HG03442 (cell line): ENCODE measurements around the gene FAM78A.
"Not testable (repeated sequence)": the region's sequence is repeated elsewhere in the genome, so short reads cannot be mapped to it uniquely, and the experiment has no call there.

Experiments used
- ATAC-seq: cut with Tn5 transposase; IDR thresholded peaks from one replicate; pipeline ENCODE4 v1.9.1; 2021; ENCODE audit warnings: mild to moderate bottlenecking, moderate library complexity; ENCODE audit not compliant: unreplicated experiment

FAM78A gene

DNA sequence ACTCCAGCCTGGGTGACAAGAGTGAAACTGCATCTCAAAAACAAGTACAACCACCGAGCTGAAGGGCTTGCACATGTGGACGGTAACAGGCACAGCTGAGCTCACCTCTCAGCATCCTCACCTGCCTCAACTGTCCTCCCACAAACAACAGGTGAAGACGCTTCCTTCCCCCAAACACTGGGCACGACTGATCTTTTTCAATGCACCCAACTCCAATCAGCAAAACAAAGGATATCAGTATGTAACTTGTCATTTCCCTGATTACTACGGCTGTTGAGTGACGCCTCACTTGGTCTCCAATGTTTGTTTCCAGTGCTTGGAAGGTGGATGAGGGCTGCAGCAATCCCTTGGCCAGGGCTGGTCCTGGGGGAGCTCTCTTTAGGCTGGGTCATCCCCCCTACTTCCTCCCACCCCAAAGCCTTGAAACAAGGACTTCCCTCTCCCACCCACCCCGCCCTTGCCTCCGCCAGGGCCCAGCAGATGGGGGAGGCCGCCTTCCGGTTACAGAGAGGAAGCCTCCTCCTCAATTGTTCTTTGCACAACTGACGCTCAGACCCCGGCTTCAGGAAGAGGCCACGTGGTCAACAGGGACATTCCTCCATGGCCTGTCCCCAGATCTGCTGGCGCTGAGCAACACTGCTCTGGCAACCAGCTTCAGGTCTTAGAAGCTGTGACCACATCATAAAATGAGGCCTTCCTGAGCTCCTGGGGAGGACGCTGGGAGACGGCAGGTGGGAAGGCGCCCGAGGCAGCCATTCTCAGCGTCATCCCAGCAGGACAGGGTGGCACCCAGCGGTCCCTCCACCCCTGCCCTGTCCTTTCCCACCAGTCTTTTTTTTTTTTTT, 5.9 kb downstream of the FAM78A start:
- no peak for ATAC-seq

DNA sequence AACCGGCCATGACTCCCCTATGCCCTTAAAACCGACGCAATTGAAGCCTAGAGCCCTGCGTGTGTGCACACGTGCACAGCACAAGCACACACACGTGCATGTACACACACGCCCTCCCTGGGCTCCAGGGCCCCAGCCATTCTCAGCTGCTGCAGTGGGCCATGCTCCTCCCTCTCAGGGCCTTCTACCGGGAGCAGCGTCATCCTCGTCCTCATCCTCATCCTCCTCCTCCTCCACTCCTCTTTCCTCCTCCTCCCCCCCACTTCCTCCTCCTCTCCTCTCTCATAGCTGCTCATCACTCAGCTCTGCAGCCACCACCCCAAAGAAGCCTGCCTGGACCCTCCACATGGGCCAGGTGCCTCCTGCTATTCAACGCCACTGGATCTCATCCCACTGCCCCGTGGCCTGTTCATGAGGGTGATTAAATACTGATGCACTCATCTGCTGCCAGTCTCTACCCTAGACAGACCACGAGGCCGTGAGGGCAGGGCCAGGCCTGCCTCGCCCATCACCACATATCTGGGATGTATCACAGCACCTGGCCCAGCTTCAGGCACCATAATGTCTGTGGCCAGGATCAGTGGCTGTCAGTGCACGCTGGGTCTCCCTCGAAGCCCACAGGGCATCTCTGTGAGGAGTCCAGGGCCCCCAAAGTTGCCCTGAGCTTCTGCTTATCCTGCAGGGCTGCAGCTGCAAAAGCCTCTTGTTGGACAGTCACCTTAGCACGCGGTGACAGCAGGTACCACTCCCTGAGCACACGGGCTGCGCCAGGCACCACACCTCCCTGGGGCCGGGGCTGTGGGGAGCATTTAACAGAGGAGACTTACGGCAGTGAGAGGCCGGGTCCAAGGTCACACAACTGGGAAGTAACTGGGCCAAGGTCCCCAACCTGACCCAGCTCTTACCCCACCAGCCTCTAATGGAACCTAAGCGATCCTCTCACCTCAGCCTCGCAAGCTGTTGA, 9.8 kb downstream of the FAM78A start:
- ATAC-seq: no peak

DNA sequence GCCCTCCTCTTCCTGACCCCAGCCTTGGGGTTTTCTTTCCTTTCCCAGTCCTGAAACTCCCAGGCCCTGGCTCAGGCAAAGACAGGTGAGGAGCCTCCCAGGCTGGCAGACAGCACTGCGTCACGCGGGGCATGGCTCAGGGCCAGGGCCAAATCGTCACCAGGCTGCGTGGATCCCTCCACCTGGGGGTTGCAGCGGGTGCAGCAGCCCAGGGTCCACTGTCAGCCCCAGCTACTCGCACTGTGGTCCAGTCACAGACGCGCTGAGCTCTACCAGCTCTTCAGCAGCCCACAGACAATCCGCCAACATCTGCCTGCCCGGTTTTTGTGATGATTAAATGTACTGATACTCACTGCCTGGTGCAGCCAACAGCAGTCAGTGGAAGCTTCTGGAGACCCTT, 12.1 kb downstream of the FAM78A start:
- no peak for ATAC-seq

DNA sequence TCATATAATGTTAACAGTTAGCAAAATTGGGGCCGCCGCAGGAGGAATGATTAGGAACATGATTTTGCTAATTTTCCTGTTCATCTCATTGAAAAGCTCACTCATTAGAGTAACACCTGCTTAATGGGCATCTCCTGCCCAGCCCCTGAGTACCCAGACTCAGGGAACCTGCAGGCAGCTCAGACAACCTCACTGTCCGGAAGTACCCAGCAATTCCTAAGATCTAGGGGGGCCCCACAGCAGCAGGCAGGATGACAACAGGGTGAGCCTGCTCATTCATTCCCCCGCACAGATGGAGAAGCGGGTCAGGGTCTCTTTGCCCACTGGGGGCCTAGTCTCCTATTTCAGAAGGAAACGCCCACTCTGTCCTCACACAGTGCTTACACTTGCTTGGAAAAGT, 12.6 kb downstream of the FAM78A start:
- ATAC-seq: no peak

DNA sequence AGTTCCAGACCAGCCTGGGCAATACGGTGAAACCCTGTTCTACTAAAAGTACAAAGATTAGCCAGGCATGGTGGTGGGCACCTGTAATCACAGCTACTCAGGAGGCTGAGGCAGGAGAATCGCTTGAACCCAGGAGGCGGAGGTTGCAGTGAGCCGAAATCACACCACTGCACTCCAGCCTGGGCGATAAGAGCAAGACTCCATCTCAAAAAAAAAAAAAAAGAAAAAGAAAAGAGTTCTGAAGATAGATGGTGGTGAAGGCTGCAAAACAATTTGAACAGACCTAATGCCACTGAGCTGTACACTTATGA, 13.3 kb downstream of the FAM78A start:
- not testable (repeated sequence) for ATAC-seq

DNA sequence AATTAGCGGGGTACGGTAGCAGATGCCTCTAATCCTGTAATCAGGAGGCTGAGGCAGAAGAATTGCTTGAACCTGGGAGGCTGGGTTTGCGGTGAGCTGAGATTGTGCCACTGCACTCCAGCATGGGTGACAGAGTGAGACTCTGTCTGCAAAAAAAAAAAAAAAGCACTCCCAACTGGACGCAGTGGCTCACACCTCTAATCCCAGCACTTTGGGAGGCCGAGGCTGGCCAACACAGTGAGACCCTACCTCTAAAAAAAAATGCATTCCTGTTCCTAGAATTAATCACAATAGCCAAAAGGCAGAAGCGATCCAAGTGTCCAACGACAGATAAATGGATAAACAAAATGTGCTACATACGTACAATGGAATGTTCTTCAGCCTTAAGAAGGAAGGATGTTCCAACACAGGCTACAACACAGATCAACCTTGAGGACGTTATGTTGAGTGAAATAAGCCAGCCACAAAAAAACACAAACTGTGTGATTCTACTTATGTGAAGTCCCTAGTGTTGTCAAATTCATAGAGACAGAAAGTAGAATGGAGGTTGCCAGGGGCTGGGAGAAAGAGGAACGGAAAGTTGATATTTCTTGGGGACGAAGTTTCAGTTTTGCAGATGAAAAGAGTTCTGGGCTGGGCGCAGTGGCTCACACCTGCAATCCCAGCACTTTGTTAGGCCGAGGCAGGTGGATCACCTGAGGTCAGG, 13.8 kb downstream of the FAM78A start:
- ATAC-seq: no peak

DNA sequence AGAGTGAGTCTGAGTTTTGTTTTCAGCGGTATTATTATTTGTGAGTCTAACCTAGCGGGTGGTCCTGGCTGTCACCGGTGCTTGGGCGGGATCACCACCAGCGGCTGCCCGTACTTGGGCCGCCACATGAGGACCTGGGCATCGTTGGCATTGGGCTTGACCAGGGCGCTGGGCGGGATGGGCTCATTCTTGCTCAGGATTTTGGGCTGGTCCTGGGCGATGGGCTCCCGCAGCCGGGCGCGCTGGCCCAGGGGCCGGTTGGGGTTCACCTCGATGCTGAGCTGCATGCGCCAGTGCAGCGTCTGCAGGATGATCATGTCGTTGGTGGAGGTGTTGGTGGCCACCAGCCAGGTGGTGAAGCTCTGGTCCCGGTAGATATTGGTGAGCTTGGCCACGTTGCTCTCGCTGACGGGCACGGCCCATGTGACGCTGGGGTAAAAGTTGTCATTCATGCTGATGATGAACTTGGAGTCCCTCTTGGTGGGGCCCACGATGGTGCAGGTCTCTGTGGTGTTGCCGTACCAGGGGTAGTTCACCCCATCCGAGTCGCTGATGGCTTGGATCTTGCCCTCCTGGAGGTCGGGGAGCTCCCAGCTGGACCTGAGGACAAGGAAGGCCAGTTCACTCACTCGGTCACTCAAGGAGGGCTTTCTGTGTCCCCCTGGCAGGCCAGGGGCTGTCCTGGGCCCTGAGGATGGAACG, 15.4 kb downstream of the FAM78A start:
- no peak for ATAC-seq

DNA sequence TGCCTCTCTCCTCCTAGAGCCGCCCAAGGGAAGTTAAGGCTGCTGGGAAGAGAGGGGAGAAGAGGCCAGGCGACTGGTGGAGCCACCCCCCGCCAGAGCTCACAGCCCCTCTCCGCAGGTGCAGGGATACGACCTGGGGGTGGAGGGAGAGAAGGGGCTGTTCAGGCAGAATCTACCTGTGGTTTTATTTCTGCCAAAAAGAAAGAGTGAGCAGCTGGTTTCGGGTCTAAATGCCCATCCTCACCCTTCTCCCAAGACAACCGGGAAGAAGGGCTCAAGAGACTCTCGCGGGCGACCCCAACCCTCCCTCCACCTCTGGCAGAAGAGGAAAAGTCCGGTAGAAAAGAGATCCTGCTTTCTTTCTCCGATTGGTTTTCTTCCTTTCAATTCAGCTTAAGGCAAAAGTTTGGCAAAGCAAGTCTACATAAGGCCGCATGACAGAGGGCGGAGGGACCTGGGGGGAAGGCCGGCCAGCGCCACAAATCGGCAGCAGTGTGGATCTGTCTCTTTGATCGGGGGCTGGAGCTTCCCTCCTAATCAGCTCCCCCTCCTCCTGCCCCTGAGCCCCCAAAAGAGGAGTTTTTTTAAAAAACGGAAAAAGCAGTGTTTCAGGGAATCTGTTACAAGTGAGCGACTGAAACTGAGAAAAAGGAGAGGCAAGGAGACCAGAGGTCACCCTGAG, 16.3 kb downstream of the FAM78A start:
- ATAC-seq: no peak

DNA sequence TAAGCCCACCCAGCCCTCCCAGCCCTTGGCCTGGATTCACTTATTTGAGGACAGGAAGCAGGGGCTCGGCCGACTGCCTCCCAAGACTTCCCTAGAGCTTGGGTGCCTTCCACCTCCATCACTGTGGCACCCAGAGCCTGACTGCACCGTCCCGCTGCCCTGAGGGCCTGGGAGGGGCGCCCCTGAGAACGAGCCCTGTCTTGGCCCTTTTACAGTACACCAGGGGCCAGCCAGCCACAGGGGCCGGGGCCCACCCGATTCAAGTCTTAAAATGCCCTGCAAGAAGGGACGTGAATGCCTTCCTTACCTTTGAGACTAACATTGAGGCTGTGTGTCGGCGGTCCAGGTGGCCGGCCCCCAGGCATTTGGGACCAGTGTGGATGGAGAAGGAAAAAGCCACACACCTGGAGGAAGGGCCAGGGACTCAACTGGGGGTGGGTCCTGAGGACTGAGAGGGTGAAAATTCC, 16.8 kb downstream of the FAM78A start:
- no peak for ATAC-seq

DNA sequence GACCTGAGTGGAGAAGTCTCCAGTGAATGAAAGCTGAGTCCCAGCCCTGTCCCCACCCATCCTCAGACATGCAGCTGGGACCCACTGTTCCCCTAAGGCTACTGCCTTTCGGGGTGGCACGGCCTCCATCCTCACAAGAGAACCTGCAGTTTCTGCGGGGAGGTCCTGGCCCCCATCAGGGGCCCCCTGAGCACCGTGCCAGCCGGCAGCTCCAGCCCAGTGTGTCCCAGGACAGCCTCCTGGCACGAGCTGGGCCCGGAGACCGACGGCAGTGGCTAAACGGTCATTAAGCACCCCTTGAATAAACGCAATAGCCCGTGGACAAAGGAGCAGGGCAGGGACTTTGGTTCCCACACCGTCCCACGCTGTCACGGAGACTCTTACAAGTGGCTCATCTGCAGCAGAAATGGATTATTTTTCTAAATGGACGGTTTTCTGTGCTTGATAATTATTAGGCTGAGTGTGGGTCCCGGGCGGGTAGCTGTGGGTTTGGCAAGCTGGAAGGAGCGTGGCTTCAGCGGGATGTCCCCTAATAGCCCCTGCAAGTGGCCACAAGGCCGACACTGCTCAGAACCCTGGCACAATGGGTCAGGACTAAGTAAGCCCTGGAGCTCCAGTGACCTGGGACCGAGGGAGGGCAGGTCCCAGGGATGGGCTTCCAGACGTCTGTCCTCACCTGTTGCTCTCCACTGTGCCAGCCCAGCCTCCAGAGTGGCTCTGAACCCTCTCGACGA, 17.4 kb downstream of the FAM78A start:
- ATAC-seq: no peak

DNA sequence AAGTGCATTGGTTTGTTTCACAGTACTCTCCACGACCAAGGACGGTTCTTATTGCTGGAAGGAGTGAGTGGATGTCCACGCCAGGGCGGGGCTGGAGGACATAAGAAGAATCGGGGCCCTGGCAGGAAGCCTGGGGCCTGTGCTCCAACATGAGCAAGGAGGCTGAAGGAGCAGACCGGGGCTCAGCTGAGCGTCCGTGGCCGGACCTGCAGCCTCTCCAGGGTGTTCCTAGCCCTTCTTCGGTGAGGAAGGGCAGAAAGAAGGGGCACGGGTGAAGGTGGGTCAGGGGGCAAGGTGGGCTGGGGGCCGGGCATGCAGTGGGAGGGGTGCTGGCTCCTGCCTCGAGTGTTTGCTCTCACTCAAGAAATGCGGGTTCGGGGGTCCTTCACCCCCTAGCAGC, 18.1 kb downstream of the FAM78A start:
- no peak for ATAC-seq

DNA sequence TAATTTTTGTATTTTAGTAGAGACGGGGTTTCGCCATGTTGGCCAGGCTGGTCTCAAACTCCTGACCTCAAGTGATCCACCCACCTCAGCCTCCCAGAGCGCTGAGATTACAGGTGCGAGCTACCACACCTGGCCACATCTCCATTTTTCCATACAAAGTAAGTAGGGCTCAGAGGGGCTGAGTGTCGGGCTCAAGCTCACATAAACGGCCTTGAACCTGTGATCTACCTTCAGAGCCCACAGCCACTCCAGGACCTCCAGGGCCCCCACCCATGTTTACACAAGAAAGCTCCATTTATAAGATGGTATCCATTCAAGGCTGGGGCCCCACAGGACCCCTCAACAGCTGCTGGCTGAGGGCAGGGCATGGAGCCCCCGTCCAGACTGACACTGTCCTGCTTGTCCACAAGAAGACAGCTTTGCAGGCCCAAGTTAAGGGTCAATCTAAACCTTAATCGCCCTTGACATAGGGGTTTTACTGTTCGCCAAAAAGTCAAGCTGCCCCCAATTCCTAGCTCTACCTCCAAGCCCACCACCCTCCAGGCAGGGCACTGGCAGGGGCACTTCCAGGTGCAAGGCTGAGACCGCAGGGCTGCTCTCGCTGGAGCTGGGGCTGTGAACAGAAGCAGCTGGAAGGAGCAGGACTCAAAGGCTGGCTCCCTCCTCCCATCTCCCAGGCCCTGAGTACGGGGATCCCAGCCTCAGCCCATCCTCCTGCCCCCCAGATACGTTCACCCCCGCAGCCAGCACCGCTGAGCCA, 18.9 kb downstream of the FAM78A start:
- no peak for ATAC-seq

DNA sequence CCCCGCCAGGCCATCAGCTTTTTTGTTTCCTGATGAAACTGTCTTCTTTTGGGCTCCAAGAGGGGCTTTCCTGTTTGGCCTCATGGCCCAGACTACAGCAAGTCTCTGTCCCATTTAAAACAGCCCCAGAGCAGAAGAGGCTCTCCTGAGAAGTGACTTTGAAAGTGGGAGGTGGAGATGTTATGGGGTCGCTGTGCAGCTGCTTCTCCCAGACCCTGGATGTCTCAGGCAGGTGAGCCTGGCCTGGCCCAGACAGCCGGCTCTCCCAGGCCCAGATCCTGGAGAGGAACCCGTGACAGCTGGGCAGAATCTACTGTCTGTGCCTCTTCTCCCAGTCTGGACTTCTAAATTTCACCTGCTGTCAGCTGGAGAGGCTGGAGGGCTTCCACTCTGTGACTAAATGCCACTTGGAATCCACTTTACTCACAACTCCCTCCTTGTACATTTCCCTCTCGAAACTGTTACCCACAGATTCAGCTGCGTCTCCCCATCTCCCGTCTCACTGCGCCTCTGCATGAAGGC, 20.6 kb downstream of the FAM78A start:
- ATAC-seq: no peak

DNA sequence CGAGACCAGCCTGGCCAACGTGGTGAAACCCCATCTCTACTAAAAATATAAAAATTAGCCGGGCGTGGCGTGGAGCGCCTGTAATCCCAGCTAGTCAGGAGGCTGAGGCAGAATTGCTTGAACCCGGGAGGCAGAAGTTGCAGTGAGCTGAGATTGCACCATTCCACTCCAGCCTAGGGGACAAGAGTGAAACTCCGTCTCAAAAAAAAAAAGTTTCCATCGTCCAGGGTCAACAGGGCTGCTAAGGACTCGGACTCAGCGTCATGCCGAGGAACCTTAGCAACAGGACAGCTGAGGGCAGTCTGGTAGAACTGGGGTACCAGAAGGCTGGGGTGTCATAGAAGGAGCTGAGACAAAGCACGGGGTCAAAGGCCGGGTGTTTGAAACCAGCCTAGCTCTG, 21.7 kb downstream of the FAM78A start:
- no peak for ATAC-seq

DNA sequence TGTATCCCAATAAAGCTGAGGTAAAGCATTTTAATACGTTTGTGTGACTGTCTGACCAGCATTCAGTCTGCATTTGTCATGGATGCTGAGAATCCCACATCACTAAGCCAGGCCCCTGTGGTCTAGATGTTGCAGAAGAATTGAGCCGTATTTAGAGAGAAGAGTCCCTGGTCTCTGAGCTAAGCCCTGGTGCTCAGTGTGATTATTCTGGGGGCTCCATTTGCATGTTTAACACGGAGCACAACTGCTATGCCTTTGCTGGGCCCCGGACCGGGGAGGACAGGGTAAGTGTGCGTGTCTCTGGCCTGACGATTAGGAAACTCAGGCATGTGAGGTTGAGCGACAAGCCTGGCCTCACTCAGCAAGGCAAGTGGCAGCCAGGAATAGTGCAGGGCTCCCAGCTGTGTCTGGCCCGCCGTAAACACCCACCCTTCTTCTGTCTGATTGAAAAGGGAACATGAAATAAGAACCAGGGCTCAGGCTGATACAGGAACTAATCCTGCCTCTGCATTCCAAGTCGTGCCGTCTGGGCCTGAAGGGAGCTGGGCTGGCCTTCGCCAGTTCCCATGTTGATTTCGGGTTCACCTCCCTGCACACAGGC, 22.3 kb downstream of the FAM78A start:
- ATAC-seq: no peak

DNA sequence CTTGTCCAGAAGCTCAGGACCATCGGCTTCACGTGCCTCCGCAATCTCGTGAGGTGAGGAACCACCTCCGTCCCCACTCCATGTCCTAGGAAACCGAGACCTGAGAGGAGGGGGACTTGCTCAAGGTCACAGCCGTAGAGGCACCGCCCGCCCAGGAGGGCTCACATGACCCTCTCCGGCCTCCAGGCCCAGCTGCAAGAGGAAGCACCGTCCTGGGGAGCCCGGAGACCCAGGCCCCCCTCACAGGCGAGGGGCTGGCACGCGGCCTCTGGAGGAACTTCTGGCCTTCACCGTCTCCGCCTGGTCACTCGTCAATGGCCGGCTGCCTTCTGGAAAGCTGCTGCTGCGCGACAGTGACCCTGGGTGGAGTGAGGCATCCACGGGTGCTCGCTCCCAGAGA, 24.2 kb downstream of the FAM78A start:
- ATAC-seq: no peak

DNA sequence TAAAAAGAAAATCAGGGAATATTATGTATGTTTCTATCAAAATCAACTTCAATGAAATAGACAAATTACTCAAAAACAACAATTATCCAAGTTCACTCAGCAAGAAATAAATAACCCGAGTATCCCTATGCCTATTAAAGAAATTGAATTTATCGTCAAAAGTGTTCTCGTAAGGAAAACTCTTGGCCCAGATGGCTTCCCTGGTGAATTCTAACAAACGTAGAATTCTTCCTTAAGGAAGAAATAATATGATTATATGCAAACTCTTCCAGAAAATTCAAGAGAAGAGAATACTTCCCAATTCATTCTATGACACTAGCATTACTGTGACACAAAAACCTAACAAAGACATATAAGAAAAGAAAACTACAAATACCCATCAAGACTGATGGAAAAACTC, 29.7 kb downstream of the FAM78A start:
- no peak for ATAC-seq

DNA sequence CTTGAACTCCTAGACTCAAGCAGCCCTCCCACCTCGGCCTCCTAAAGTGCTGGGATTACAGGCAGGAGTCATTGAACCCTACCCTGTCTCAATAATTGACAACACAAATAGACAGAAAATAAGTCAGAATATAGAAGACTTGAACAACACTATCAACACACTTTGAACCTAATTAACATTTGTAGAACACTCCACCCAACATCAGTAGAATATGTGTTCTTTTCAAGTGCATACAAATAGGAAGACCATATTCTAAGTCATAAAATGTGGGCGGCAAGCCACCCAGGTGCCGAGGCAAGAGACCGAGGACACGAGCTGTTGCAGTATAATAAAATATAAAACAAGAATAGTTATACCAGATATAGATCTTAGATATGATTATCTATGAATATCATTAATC, 32.0 kb downstream of the FAM78A start:
- ATAC-seq: not testable (repeated sequence)
